Activated CD8-positive, alpha-beta memory T cell treated with anti-CD3 and anti-CD28 coated beads for 4 hours (primary cell): ENCODE results near the gene RIPPLY1.

ENCODE experiments used
- DNase-seq, 2 donors: peaks; one replicate each; pipeline ENCODE4 v3.0.0-alpha.2; 2020; ENCODE audit warnings: low read depth in 2 of 2

Gene RIPPLY1, protein sequence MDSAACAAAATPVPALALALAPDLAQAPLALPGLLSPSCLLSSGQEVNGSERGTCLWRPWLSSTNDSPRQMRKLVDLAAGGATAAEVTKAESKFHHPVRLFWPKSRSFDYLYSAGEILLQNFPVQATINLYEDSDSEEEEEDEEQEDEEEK

DNA sequence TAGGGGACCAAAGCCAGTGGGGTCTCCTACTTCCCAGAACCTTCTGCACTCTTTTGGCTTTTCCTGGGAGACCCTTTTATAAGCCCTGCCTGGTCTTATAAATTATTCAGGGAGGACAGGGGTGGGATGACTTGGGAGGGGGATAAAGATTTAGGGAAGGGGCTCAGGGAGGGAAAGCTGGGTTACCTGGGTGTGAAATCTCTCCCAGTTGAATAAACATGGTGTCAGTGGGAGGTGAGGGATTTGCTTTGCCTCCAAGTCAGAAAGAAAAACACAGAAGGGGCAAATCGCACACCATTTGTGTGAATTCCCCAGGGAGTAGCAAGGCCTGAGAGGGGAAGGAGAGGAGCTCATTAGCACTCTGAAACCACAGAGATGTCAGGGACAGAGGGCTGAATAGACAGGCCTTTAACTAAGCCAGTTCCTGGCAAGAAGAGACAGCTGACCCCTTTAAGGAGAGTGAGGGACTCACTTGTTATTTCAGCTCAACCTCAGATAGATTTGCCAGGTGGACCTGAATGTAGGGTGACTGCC, at the start of gene RIPPLY1:
Gene RIPPLY1 (minus strand): TSS at position 51 of the 534 bp plus-strand sequence. CDS start 54 bp downstream, outside the sequence.
- DNase-seq, result no peak

DNA sequence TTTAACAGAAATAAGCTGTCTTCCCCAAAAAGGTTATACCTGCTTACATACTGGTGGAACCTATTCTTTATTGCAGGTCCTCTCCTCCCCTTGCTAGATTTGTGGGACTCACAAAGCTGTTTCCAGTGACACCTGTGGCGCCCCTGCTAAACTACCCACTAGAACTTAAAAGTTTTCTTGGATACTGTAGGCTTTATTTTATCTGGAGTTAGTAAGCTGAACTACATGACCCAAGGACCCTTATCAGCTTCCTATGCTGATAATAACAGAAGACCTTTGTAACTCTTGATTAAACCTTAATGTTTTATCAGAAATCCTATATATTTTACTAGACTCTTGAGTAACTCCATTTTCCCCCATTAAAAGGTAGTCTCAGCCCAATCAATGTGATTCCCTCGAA, 49.4 kb upstream of the RIPPLY1 start:
- DNase-seq, result no peak

DNA sequence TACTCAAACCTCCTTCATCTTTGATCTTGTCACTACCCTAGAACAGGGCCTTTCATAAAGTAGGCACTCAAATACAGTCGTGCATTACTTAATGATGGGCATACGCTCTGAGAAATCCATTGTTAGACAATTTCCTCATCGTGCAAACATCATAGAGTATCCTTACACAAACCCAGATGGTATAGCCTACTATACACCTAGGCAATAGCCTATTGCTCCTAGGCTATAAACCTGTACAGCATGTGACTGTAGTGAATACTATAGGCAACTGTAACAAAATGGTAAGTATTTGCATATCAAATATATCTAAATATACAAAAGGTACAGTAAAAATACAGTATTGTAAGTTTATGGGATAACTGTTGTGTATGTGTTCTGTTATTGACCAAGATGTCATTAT, 48.9 kb upstream of the RIPPLY1 start:
- DNase-seq, result no peak

GRCh38 chrX:106951230-106951629, 48.1 kb upstream of the RIPPLY1 start:
- DNase-seq, result no peak

GRCh38 chrX:106950381-106950780, 47.2 kb upstream of the RIPPLY1 start:
- DNase-seq, result no peak

GRCh38 chrX:106949366-106949765, 46.2 kb upstream of the RIPPLY1 start:
- DNase-seq, result no peak

DNA sequence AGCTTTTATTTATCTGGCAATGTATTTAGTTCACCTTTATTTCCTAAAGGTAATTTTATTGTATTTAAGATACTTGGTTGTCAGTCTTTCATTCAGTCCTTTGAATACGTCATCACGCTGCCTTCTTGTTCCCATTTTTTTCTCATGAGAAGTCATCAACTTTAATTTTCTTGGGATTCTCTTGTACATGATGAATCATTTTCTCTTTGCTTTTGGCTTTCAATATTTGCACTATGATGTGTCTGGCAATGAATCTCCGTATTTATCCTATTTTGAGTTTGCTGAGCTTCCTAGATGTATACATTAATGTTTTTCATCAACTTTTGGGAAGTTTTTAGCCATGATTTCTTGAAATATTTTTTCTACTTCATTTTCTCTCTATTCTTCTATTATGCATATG, 45.5 kb upstream of the RIPPLY1 start:
- DNase-seq, result no peak

DNA sequence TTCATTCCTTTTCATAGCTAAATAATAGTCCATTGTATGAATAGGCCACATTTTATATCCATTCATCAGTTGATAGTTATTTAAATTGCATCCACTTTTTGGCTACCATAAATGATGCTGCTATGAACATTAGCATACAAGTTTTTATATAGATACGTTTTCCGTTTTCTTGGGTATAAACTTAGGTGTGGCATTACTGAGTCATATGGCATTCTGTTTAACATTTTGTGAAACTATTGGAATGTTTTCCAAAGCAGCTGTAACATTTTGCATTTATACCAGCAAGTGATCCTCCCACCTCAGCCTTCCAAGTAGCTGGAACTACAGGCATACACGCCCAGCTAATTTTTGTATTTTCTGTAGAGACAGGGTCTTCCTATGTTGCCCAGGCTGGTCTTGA, 43.3 kb upstream of the RIPPLY1 start:
- no peak for DNase-seq

GRCh38 chrX:106940068-106940467, 36.9 kb upstream of the RIPPLY1 start:
- DNase-seq, result no peak

DNA sequence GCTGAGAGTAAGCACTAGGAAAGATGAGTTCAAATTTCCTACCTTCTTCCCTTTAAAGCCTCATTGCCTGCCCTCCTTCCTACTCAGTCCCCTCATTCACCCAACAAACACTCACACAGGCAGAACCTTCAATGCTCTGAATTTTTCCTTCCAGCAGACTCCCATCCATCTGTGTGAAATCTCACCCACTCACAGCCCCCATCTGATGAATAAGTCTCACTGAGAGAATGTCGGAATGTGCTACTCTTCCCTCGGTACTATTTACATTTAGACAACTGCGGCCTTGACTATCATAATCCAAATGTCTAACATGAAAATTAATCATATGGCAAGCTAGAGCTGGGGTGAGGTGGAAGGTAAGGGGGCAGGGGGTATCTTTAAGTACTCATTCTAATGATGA, 36.4 kb upstream of the RIPPLY1 start:
- no peak for DNase-seq

DNA sequence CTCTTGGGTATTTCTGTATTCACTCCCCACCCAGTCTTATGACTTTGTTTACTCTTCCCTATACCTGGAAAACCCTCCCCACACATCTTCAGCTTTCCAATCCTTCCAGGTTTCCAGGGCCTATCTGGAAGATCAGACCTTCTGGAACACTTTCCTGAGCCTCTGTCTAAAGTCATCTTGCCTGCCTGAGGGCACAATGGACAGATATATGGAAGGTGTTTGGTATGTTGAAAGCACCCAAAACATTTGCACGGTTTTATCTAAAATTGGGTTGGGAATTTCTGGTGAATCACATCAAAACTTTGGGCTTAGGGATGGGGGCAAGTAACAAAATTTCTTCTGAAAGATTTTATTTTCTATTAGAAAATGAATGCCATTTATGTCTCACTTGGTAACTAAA, 33.1 kb upstream of the RIPPLY1 start:
- DNase-seq, result no peak

DNA sequence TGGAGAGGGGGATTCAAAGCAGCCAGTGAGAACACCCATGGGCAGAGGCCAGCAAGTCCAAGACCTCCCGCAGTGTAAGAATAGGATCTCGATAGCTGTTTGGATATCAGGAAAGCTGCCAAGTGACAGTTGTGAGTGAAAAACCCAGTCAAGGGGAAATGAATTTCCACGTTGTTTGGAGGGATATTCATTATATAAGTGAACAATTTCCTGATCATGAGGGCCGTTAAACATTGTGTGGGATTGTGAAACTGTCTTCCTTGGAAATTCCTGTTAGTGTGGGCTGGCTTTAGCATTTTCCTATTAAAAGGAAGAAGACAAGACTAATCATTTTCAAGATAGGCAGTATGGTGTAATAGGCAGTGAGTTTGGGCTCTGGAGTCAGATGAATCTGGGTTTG, 32.0 kb upstream of the RIPPLY1 start:
- DNase-seq, result no peak

GRCh38 chrX:106933538-106933961, 30.4 kb upstream of the RIPPLY1 start:
- no peak for DNase-seq

- no peak for DNase-seq
Measured at GRCh38 chrX:106932960-106933537, 29.9 kb upstream of the RIPPLY1 start.

GRCh38 chrX:106932492-106932923, 29.4 kb upstream of the RIPPLY1 start:
- no peak for DNase-seq

GRCh38 chrX:106931831-106932491, 28.8 kb upstream of the RIPPLY1 start:
- no peak for DNase-seq

GRCh38 chrX:106928227-106928626, 25.1 kb upstream of the RIPPLY1 start:
- DNase-seq, result no peak

GRCh38 chrX:106927700-106928099, 24.6 kb upstream of the RIPPLY1 start:
- DNase-seq, result no peak

DNA sequence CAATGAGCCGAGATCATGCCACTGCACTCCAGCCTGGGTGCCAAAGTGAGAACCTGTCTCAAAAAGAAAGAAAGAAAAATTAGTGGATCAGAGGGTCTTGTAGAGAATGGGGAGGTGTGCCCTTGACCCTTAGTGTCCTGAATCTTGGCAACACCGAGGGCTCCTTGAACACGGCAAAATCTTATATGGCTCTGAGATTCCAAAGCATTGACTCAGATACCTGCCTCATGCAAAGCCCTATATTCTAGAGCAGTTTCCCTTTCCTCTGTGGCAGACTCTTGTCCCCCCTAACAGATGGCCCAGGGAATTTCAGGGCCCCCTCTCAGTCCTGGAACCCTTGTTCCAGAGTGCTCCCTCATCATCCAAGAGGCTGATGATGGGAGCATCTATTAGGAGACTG, 23.9 kb upstream of the RIPPLY1 start:
- no peak for DNase-seq

DNA sequence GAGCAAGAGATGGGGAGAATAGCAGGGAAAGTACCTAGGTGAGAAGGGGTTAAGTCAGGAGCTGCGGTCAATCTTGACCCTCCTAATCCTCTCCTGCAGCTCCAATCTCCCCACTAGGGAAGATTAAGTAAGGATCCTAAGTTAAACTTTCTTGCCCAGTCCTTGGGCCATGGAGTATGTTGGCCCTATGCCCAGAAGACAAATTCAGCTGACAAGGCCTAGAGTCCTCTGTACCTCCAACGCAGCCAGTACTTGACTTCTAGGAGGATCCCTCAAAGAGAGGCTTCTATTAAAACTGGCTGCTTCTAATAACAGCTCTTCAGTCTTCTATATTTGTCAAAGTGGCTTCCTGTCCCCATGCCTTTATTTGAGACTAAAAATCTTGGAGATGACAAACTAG, 18.5 kb upstream of the RIPPLY1 start:
- DNase-seq, result no peak

- DNase-seq, result no peak
Measured at GRCh38 chrX:106919932-106920452, 16.9 kb upstream of the RIPPLY1 start, which contains the start of gene CLDN2. CLDN2 (plus strand) TSS chrX:106920402; CDS start chrX:106928229, 7,827 bp downstream.

- no peak for DNase-seq
Measured at GRCh38 chrX:106917830-106918500, 14.8 kb upstream of the RIPPLY1 start.
